Activated gamma-delta T cell treated with Interleukin-2 at 50 U/mL for 16 hours (primary cell): ENCODE measurements around the gene LASP1NB.
"Not testable (repeated sequence)": the region's sequence is repeated elsewhere in the genome, so short reads cannot be mapped to it uniquely, and the experiment has no call there.

Experiments used
- DNase-seq: peaks from one replicate; pipeline ENCODE4 v3.0.0-alpha.2; 2020

The LASP1NB gene

GRCh38 chr17:38897671-38898290 is 27.6 kb upstream of the LASP1NB start:
- no peak for DNase-seq

GRCh38 chr17:38898291-38898679 is 27.1 kb upstream of the LASP1NB start:
- no peak for DNase-seq

- peak; percentile 88 for DNase-seq
Measured at GRCh38 chr17:38898812-38899348, 26.5 kb upstream of the LASP1NB start.

DNA sequence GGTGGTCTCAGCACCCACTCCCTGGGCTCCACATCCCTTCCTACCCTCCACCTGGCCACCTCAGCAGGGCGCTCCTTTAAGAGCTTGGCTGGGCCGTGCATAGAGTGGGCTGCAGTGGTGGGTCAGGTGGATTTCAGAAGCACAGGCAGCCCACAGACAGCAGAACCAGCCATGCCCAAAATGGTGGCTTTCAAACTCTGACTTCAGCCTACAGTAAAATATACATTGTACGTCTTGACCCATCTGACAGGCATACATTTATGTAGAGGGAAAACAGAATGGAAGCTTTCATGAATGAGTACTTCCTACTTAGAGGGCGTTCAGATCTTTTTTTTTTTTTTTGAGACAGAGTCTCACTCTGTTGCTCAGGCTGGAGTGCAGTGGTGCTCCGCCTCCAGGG is 26.0 kb upstream of the LASP1NB start:
- no peak for DNase-seq

GRCh38 chr17:38900978-38901656 is 24.3 kb upstream of the LASP1NB start:
- peak; percentile 56 for DNase-seq

DNA sequence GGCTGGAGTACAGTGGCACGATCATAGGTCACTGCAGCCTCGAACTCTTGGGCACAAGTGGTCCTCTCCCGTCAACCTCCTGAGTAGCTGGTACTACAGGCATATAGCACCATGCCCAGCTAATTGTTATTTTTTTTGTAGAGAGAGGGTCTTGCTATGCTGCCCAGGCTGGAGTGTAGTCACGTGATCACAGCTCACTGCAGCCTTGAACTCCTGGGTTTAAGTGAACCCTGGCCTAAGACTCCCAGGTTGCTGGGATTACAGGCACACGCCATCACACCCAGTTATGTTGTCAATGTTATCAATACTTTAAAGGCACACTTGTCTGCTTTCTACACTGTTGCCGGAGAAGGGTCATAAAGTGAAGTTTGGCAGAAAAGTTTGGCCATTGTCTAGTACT is 22.0 kb upstream of the LASP1NB start:
- no peak for DNase-seq

- DNase-seq = no peak
Measured at GRCh38 chr17:38904892-38905291, 20.5 kb upstream of the LASP1NB start.

DNA sequence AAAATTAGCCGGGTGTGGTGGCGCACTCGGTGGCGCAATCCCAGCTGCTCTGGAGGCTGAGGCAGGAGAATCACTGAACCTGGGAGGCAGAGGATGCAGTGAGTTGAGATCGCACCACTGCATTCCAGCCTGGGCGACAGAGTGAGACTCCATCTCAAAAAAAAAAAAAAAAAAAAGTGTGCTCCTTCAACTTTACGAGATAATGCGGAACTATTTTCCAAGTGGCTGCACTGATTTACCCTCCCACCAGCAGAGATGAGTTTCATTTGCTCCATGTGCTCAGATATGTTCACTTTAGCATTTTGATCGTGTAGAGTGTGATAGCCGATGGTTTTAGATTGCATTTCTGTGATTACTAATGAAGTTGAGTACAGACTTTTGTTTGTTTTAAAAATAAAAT is 20.0 kb upstream of the LASP1NB start:
- no peak for DNase-seq

DNA sequence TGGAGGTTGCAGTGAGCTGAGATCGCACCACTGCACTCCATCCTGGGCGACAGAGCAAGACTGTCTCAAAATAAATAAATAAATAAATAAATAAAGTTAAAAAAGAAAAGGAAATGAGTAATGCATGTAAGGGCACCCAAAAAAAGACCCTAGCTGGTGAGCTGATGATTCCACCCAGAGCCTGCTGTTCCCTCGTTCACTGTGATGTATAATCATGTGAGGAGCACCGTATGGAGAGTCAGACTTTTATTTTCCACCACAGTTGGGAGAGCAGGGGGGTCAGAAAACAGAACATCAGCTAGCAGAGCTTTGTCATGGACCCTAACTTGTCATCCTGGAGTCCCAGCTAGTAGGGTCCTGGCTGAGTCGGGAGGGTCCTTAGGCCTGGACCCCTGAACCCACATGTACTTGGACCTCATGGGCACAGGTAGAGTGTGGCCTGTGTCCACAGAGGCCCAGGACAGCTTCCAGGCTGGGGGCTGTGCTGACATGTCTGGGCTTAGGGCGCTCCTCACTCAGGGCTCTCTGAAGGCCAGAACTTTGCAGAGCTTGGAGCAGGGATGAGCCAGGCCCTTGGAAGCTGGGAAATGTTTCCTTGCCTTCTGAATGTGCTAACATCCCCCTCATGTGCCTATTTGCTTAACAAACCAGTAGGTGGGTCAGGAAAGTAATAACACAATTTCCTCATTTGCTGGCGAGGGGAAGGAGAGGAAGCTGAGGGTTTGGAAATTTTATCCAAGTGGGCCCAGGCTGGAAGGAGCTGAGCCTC is 18.8 kb upstream of the LASP1NB start:
- no peak for DNase-seq

DNA sequence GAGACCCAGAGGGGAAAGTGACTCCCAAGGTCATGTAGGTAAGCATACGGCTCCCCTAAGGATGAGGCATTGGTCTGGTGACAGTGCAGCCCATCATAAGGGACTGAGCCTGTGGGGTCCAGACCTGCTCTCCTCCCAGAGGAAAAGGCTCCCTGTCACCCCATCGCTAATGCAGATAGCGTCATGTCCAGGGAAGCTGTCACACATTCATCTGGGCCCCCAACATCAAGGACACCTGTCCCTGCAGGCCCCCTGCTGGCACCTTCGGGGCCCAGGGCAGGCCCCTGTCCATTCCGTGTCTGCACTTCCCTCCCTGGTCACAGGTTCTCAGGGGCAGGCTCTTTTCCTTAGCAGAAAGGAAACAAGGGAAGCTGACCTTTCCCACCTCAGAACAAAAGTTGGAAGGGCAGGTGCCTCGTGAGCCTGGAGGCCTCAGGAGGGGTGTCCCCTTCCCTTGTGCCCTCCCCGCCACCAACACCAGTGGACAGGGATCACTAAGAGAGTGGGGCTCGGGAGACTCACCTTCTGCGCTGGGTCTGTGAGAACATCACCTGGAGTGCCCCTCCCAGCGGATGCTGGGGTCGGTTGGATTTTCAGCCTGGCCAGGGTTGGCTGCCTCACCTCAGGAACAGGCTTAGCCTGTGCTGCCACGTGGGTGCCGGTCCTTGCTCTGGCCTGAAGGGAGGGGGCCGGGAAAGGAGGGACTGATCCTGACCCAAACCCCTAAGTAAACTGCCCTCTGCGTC is 17.3 kb upstream of the LASP1NB start:
- no peak for DNase-seq

DNA sequence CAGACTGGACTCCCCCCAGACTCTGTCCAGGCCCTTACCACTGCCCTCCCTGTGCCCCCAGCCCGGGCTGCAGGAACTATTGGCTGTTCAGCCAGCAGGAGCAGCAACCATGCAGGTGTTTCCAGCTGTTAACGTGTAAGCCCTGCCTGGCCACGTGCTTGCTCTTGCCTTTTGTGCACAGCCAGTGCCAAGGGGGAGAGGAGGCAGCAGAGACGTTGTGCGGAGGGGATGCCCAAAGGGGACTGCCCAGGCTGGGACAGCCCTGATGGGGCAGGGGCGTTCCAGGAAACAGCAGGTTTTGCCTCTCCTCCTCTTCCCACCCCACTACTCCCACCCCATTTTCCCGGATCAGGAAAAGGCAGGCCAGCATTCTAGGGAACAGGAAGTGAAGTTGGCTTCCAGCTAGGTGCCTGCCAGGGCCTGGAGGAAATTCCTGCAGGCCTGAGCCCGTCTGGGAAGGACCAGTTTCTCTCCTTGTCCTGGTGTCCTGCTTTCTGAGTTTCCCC is 16.7 kb upstream of the LASP1NB start:
- DNase-seq = no peak

- DNase-seq = no peak
Measured at GRCh38 chr17:38910325-38910724, 15.1 kb upstream of the LASP1NB start.

DNA sequence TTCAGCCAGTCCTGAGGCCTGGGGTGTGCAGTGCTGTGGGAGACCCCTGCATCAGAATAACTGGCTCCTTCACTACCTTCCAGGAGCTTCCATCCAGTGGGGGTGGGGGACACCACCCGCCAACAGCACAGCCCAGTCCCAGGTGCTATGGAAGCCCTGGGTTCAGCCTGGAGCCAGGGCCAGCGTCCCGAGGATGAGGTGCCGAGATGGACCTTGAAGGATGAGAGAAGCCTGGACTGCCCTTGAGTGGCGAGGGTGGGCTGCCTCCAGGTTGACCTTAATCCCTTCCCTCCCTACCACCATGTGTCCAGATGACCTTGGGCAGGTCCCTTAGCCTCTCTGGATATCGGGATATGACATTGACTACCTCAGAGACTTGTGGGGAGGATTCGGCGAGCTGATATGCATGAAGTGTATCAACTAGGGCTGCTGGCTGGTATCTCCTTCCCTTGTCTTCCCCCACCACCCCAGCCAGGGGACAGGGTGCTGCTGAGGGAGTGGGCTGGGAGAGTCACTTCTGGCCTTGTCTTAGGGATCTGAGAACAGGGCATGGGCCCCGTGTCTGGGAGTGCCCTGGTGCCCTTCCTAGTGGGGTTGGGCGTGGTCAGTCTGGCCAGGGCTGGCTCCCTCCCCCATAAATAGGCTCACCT is 14.2 kb upstream of the LASP1NB start:
- DNase-seq = no peak

DNA sequence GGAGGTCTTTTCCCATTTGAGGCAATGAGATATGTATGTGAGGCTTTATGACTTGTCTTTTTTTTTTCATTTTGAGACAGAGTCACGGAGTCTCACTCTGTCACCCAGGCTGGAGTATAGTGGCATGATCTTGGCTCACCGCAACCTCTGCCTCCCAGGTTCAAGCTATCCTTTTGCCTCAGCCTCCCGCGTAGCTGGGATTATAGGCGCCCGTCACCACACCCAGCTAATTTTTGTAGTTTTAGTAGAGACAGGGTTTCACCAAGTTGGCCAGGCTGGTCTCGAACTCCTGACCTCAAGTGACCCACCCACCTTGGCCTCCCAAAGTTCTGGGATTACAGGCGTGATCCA is 13.7 kb upstream of the LASP1NB start:
- DNase-seq = not testable (repeated sequence)

DNA sequence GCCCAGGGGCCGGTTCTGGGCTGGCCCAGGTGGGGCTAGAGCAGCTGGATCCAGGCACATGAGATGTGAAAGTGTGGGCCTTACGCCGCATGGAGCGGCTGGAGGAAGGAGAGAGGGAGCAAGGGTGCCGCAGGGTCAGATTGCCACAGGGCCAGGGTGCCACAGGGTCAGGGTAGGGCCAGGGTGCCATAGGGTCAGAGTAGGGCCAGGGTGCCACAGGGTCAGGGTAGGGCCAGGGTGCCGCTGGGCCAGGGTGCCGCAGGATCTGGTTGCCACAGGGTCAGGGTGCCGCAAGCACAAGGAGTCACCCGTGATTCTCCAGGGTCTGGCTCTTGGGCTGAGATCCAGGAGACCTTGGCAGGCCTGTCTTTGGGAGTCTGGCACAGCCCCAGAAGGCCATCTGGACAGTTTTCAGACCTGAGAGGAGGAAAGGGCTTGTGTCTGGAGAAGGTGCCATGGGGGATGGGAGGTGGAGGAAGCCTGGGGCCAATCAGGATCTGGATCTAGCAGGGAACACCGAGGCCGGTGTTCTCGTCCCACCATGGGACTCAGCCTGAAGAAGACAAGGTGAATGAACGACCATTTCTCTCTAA is 13.1 kb upstream of the LASP1NB start:
- no peak for DNase-seq

- no peak for DNase-seq
Measured at GRCh38 chr17:38914741-38915638, 10.4 kb upstream of the LASP1NB start.

- no peak for DNase-seq
Measured at GRCh38 chr17:38915639-38915995, 9.8 kb upstream of the LASP1NB start.

- DNase-seq = no peak
Measured at GRCh38 chr17:38916771-38917170, 8.6 kb upstream of the LASP1NB start.

GRCh38 chr17:38917259-38917658 is 8.2 kb upstream of the LASP1NB start:
- DNase-seq = no peak

DNA sequence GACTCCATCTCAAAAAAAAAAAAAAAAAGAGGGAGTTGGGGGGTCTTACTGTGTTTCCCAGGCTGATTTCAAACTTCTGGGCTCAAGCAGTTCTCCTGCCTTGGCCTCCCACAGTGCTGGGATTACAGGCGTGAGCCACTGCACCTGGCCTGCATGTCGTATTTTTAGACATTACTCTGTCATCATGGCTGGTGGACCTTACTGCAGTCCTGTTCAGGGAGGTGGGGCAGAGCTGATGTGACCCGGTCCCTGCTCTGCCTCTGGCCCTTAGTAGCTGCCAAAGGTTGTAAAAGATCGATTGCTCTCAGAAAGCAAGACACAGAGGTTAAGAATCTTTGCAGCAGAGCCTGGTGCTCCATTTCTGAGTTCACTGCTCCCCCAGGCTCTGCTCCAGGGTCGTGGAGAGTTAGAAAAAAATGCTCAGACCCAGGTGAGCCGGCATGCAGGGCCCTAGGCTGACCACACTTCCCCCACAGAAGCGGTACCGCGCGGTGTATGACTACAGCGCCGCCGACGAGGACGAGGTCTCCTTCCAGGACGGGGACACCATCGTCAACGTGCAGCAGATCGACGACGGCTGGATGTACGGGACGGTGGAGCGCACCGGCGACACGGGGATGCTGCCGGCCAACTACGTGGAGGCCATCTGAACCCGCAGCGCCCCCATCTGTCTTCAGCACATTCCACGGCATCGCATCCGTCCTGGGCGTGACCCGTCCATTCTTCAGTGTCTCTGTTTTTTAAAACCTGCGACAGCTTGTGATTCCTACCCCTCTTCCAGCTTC is 7.1 kb upstream of the LASP1NB start:
- no peak for DNase-seq
